Ovary (tissue), 9 donors: ENCODE results near the gene APOLD1. TPM values are rescaled to one million over a fixed set of nuclear protein-coding genes. Genes with fewer than 3 reads are reported as not detected.
"Not testable (repeated sequence)": the region's sequence is repeated elsewhere in the genome, so short reads cannot be mapped to it uniquely, and the experiment has no call there.

Experiments used
- DNase-seq, 5 donors: peaks; one replicate each; pipeline ENCODE4 v3.0.0-alpha.2; 2019 to 2020
- H3K27ac ChIP-seq, 2 donors: fragments of 200-600 bp; one replicate each; pipeline versions ENCODE4 v1.5.1 to v1.8.0; 2019 to 2022
- H3K27me3 ChIP-seq: fragments of 200-600 bp; one replicate; pipeline ENCODE4 v1.8.0; 2022
- H3K36me3 ChIP-seq: fragments of 200-600 bp; sonication (generic); one replicate; pipeline ENCODE4 v1.5.1; 2019
- H3K4me1 ChIP-seq: one replicate; pipeline ENCODE4 v1.8.1; 2013; ENCODE audit warnings: mild to moderate bottlenecking, moderate library complexity; ENCODE audit not compliant: insufficient read depth
- H3K4me3 ChIP-seq: fragments of 200-600 bp; sonication (generic); one replicate; pipeline ENCODE4 v1.5.1; 2017
- H3K9me3 ChIP-seq, 2 donors: fragments of 200-600 bp in 1 of 2; sonication (generic) in 1 of 2; one replicate each; pipeline versions ENCODE4 v1.5.1 to v1.8.1; 2013 to 2019; ENCODE audit warnings: mild to moderate bottlenecking in 1 of 2, moderate library complexity in 1 of 2
- EP300 ChIP-seq: sonication (generic); formaldehyde crosslinking; IDR thresholded peaks from one replicate; pipeline ENCODE4 v1.6.1; 2017; ENCODE audit warnings: antibody characterized with exemption
- POLR2A ChIP-seq: fragments of 450-650 bp; IDR thresholded peaks from one replicate; pipeline ENCODE4 v1.6.1; 2017; ENCODE audit warnings: antibody characterized with exemption, mild to moderate bottlenecking, moderate library complexity
- WGBS, 3 donors: extraction: QIAGEN DNeasy Blood & Tissue Kit in 1 of 3; methylation state at CpG; one replicate each; pipeline versions ENCODE4 v1.1.5 to v1.1.7; 2013 to 2017; 5-methylcytosine and 5-hydroxymethylcytosine counted together
- intact Hi-C, 4 donors: fragments of 100-400 bp; cut with DNase I; formaldehyde crosslinking; loops; one replicate each; pipeline versions ENCODE4 v1.11.0 to v1.15.1; 2022 to 2023
- polyA plus RNA-seq, 2 donors: library from polyadenylated mRNA; stranded (reverse); fragments of 200-250 nt in 1 of 2; fragments of 350-450 nt in 1 of 2; fragmentation: Illumina TruSeq in 1 of 2; extraction: RNeasy Lipid Tissue Mini Kit (QIAGEN cat#74804) in 1 of 2; gene quantifications; one replicate each; pipeline ENCODE4 v1.2.3, GENCODE V29; 2013 to 2014
- total RNA-seq, 7 donors: library from RNA; depleted of rRNA in 2 of 7; stranded (reverse); fragments of >200 nt in 2 of 7; fragmentation: NEBNext Ultra II Directional in 3 of 7; extraction: Animal tissue kit (Norgen Biotek cat#: 25700) in 3 of 7; gene quantifications; one replicate each; pipeline versions ENCODE4 v1.1.0 to v1.2.4, GENCODE V29; 2016 to 2023
- TF ChIP-seq, protein P1 (sequence below), 3 donors: fragments of 450-650 bp in 2 of 3; fragments of 200-600 bp in 1 of 3; IDR thresholded peaks; one replicate each; pipeline versions ENCODE4 v1.5.1 to v1.8.0; 2016 to 2022; ENCODE audit warnings: antibody characterized with exemption in 3 of 3, mild to moderate bottlenecking in 1 of 3
- donor health status: DM: no; HTN: no; CAD: no; lungs with moderate emphysema.
- donor health status: DM: no; HTN: no; CAD: no.
- donor health status: Bipolar disorder and iron deficiency.
- donor health status: DM: yes; HTN: yes; CAD: no.
- donor health status: DM: no; HTN: no; CAD: no.
- donor health status: DM: yes; HTN: yes; CAD: no.

APOLD1 gene
- total and polyA plus RNA-seq, 9 donors = 2.7 to 20.7 (median 8.9) TPM

DNA sequence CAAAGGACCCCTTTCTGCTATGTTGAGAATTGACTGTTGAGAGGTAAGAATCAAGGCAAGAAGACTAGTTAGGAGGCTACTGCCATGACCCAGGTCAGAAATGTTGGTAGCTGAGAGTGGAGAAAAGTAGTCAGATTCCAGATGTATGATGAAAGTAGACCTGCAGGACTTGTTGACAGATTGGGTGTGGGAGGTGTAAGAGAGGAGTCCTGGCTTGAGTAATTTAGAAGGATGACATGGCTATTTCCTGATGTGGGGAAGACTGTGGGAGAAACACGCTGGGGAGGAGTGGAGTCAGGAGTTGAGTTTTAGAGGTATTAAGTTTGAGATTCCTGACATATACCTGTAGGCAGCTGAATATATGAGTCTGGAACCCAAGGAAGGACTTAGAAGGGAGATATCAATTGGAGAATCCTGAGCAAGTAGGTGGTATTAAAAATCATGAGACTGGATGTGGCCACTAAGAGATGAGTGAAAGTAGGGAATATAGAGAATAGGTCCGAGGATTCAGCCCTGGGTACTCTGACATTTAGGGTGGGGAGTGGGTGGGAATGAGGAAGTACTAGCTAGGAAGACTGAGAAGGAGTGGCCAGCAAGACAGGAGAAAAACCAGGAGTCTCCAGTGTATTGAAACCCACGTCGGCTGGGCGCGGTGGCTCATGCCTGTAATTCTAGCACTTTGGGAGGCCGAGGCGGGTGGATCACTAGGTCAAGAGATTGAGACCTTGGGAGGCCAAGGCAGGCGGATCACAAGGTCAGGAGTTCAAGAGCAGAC lies 15.1 kb downstream of the APOLD1 start:
- Histone ChIP-seq H3K9me3 (no peaks in the 10 kb centered on the region), H3K36me3 (no peaks in the 10 kb centered on the region), H3K27ac (no peak overlapping the region), H3K27me3 (no peaks in the 10 kb centered on the region), H3K4me1 (no peaks in the 10 kb centered on the region), H3K4me3 (no peak overlapping the region)
- 82 to 84% (median 82%) methylated on average over 9 of the region's 9 CpGs for WGBS, 3 donors
- TF ChIP-seq, protein P1, sequence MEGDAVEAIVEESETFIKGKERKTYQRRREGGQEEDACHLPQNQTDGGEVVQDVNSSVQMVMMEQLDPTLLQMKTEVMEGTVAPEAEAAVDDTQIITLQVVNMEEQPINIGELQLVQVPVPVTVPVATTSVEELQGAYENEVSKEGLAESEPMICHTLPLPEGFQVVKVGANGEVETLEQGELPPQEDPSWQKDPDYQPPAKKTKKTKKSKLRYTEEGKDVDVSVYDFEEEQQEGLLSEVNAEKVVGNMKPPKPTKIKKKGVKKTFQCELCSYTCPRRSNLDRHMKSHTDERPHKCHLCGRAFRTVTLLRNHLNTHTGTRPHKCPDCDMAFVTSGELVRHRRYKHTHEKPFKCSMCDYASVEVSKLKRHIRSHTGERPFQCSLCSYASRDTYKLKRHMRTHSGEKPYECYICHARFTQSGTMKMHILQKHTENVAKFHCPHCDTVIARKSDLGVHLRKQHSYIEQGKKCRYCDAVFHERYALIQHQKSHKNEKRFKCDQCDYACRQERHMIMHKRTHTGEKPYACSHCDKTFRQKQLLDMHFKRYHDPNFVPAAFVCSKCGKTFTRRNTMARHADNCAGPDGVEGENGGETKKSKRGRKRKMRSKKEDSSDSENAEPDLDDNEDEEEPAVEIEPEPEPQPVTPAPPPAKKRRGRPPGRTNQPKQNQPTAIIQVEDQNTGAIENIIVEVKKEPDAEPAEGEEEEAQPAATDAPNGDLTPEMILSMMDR (IDR thresholded peaks at IDR 0.05) = no peak
- TF ChIP-seq EP300 (no peak), POLR2A (no peak)
- intact Hi-C loops = no loop called here
- no peak for DNase-seq

DNA sequence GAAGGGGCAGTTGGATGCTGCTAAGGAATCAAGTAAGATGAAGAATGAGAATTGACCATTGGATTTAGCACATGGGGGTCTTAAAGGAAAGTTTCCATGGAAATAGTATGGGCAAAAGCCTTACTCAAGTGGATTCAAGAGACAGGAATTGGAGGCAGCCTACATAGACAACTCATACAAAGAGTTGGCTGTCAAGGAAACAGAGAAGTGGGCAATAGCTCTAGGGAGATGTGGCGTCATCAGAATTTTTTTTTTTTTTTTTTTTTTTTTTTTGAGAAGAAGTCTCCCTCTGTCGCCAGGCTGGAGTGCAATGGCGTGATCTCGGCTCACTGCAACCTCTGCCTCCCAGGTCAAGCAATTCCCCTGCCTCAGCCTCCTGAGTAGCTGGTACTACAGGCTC lies 16.2 kb downstream of the APOLD1 start:
- intact Hi-C loops, H3K36me3 ChIP-seq, H3K4me3 ChIP-seq, H3K4me1 ChIP-seq, DNase-seq, H3K27me3 ChIP-seq, H3K9me3 ChIP-seq, H3K27ac ChIP-seq: not testable (repeated sequence)
- 88 to 96% (median 92%) methylated on average over 4 of the region's 4 CpGs for WGBS, 3 donors

- no peaks in the 10 kb centered on the region for H3K27me3 ChIP-seq
- WGBS, 3 donors = 48 to 80% (median 64%) methylated on average over 2 of the region's 2 CpGs
- DNase-seq = peak in 1 of 5 donors; percentile 36
- TF ChIP-seq EP300 (no peak), POLR2A (no peak)
- TF ChIP-seq, protein P1 (IDR thresholded peaks at IDR 0.05) = no peak
- no peak overlapping the region for H3K4me3 ChIP-seq
- H3K4me1 ChIP-seq = peaks cover 2% of the 10 kb centered on the region
- no peak overlapping the region for H3K27ac ChIP-seq
- intact Hi-C loops = no loop called here
- no peaks in the 10 kb centered on the region for H3K9me3 ChIP-seq
- no peaks in the 10 kb centered on the region for H3K36me3 ChIP-seq
These were observed 17.7 kb downstream of the APOLD1 start for GRCh38 chr12:12803186-12803585.

DNA sequence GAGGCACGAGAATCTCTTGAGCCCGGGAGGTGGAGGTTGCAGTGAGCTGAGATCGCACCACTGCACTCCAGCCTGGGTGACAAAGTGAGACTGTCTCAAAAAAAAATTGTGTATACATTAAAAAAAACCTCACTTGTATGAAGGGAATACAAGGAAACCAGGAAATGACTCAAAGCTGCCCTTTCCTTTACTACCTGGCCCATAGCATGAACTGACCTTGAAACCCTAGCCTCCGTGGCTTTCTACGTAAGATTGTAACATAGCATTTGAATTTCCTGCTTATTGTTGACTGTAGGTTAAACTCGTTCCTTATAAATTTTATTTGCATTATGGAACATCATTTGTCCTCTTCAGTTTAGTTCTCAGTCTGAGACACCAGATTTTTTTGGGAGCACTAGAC lies 18.6 kb downstream of the APOLD1 start:
- no peak for DNase-seq
- Histone ChIP-seq H3K4me3 (no peak overlapping the region), H3K4me1 (peaks cover 3% of the 10 kb centered on the region), H3K27me3 (no peaks in the 10 kb centered on the region), H3K9me3 (no peaks in the 10 kb centered on the region), H3K27ac (no peak overlapping the region), H3K36me3 (no peaks in the 10 kb centered on the region)
- no peak for TF ChIP-seq POLR2A
- TF ChIP-seq EP300 = no peak
- TF ChIP-seq, protein P1 (IDR thresholded peaks at IDR 0.05) = no peak
- intact Hi-C loops = no loop called here
- WGBS, 3 donors = 80 to 88% (median 80%) methylated on average over 6 of the region's 6 CpGs

DNA sequence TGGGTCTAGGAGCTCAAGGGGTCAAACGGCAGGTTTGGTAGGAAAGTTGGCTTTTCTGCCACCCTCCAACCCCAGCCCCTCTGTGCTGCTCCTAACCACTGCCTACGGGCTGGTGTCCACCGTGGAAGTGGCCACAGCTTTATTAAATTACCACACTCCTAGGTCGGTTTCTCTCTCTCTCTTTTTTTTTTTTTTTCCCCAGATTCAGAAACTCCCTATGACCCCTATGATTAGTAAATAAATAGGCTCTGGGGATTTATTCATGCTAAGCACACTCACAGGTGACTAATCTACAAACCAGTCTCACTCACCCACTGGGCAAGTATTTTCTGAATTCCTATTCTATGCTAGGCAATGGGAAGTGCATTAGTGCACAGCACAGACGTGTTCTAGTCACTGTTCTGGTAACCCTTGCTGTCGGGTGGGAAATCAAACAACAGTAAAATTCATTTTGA lies 19.0 kb downstream of the APOLD1 start:
- TF ChIP-seq EP300 = no peak
- TF ChIP-seq, protein P1 (IDR thresholded peaks at IDR 0.05) = no peak
- no peak for TF ChIP-seq POLR2A
- intact Hi-C loops = no loop called here
- no peak for DNase-seq
- H3K4me1 ChIP-seq = peaks cover 3% of the 10 kb centered on the region
- H3K36me3 ChIP-seq = no peaks in the 10 kb centered on the region
- no peak overlapping the region for H3K4me3 ChIP-seq
- WGBS, 3 donors = 73 to 83% (median 75%) methylated on average over 6 of the region's 6 CpGs
- H3K27me3 ChIP-seq = no peaks in the 10 kb centered on the region
- no peaks in the 10 kb centered on the region for H3K9me3 ChIP-seq
- H3K27ac ChIP-seq = no peak overlapping the region
